Right atrium auricular region (tissue), 2 donors: ENCODE measurements around the gene ZNF141. TPM values are rescaled to one million over a fixed set of nuclear protein-coding genes. Genes with fewer than 3 reads are reported as not detected.
"Not testable (repeated sequence)": the region's sequence is repeated elsewhere in the genome, so short reads cannot be mapped to it uniquely, and the experiment has no call there.

Experiments
- DNase-seq: peaks from one replicate; pipeline ENCODE4 v3.0.0-alpha.2; 2019; ENCODE audit warnings: low spot score
- H3K27ac ChIP-seq, 2 donors: fragments of 200-600 bp; sonication (generic); 1 replicate in 1 of 2; 2 replicates in 1 of 2; pipeline ENCODE4 v1.5.1; 2016 to 2019
- H3K27me3 ChIP-seq, 2 donors: fragments of 200-600 bp; sonication (generic); one replicate each; pipeline versions ENCODE4 v1.5.1 to v1.6.0; 2017 to 2019
- H3K36me3 ChIP-seq: fragments of 200-600 bp; sonication (generic); one replicate; pipeline ENCODE4 v1.5.1; 2016
- H3K4me1 ChIP-seq, 2 donors: fragments of 200-600 bp; sonication (generic); one replicate each; pipeline versions ENCODE4 v1.5.1 to v1.6.0; 2017 to 2019
- H3K4me3 ChIP-seq, 2 donors: fragments of 200-600 bp; sonication (generic); 1 replicate in 1 of 2; 2 replicates in 1 of 2; pipeline ENCODE4 v1.5.1; 2017 to 2019; ENCODE audit warnings: mild to moderate bottlenecking in 1 of 2, moderate library complexity in 1 of 2
- H3K9me3 ChIP-seq, 2 donors: fragments of 200-600 bp; sonication (generic); one replicate each; pipeline ENCODE4 v1.5.1; 2019
- microRNA counts, 2 donors: library from miRNA; unstranded; fragments of <30 nt; microRNA quantifications; one replicate each; lab custom pipeline; 2016 to 2017
- microRNA-seq, 2 donors: library from miRNA; unstranded; fragments of <30 nt; microRNA quantifications; one replicate each; pipeline ENCODE4, GENCODE V29; 2016 to 2017; ENCODE audit warnings: borderline number of aligned reads in 2 of 2, borderline replicate concordance in 1 of 2
- total RNA-seq, 2 donors: library from RNA; depleted of rRNA; stranded (reverse); fragments of >200 nt; gene quantifications; one replicate each; pipeline ENCODE4 v1.1.0, GENCODE V29; 2016
- TF ChIP-seq, protein P1 (sequence below), 2 donors: fragments of 200-600 bp; sonication (generic); IDR thresholded peaks; one replicate each; pipeline ENCODE4 v1.5.1; 2019; ENCODE audit warnings: antibody characterized with exemption in 2 of 2

ZNF141 gene
- total RNA-seq, 2 donors from 2014 or later, result 5.2 to 7.6 TPM

DNA sequence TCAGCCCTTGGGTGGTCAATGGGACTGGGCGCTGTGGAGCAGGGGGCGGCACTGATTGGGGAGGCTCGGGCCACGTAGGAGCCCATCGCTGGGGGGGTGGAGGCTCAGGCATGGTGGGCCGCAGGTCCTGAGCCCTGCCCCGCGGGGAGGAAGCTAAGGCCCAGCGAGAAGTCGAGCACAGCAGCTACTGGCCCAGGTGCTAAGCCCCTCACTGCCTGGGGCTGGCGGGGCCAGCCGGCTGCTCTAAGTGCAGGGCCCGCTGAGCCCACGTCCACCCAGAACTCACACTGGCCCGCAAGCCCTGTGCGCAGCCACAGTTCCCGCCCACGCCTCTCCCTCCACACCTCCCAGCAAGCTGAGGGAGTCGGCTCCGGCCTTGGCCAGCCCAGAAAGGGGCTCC lies 66.4 kb downstream of the ZNF141 start:
- H3K9me3 ChIP-seq, result peaks cover 0 to 67% of the 10 kb centered on the region in 2 donors
- no peak overlapping the region for H3K4me3 ChIP-seq
- no peak for DNase-seq
- no peaks in the 10 kb centered on the region for H3K36me3 ChIP-seq
- TF ChIP-seq, protein P1, sequence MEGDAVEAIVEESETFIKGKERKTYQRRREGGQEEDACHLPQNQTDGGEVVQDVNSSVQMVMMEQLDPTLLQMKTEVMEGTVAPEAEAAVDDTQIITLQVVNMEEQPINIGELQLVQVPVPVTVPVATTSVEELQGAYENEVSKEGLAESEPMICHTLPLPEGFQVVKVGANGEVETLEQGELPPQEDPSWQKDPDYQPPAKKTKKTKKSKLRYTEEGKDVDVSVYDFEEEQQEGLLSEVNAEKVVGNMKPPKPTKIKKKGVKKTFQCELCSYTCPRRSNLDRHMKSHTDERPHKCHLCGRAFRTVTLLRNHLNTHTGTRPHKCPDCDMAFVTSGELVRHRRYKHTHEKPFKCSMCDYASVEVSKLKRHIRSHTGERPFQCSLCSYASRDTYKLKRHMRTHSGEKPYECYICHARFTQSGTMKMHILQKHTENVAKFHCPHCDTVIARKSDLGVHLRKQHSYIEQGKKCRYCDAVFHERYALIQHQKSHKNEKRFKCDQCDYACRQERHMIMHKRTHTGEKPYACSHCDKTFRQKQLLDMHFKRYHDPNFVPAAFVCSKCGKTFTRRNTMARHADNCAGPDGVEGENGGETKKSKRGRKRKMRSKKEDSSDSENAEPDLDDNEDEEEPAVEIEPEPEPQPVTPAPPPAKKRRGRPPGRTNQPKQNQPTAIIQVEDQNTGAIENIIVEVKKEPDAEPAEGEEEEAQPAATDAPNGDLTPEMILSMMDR (IDR thresholded peaks at IDR 0.05), result no peak
- no peaks in the 10 kb centered on the region for H3K4me1 ChIP-seq
- no peaks in the 10 kb centered on the region for H3K27me3 ChIP-seq
- H3K27ac ChIP-seq, result no peak overlapping the region

DNA sequence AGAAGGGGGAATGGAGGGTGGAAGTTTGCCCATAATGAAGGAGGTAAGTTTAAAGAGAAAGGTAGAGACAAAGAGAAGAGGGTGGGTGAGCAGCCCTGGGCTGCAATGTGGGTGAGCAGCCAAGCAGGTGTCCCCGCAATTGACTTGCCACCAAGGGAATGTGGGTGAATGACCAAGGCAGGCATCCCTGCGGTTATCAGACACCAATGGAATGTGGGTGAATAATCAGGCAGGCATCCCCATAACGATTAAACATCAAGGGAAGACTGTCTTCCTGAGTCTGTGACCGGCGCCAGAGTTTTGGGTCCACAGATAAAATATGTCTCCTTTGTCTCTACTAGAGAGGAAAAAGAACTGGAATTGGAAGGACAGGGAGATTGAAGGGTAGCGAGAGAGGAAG lies 70.7 kb downstream of the ZNF141 start:
- not testable (repeated sequence) for H3K4me3 ChIP-seq, H3K27ac ChIP-seq, H3K27me3 ChIP-seq, H3K36me3 ChIP-seq, DNase-seq, H3K4me1 ChIP-seq
- peaks cover 6 to 93% of the 10 kb centered on the region in 2 donors for H3K9me3 ChIP-seq

DNA sequence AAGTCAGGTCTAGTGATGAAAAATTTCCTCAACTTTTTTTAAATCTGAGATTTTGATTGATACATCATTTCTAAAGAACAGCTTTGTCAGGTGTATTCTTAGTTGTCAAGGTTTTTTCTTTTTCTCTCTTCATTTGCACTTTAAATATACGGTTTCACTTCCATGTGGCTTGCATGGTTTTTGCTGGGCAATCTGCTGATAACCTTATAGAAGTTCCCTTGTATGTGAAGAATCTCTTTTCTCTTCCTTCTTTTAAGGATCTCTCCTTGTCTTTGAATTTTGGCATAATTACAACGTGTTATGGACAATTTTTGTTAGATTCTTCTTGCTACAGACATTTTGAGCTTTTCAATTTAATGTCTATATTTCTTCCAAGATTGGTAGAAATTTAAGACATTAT lies 85.0 kb downstream of the ZNF141 start:
- H3K4me3 ChIP-seq, result no peak overlapping the region
- TF ChIP-seq, protein P1 (IDR thresholded peaks at IDR 0.05), result no peak
- H3K36me3 ChIP-seq, result peaks cover 19% of the 10 kb centered on the region
- no peaks in the 10 kb centered on the region for H3K27me3 ChIP-seq
- DNase-seq, result no peak
- H3K4me1 ChIP-seq, result no peaks in the 10 kb centered on the region
- H3K9me3 ChIP-seq, result peaks cover 56 to 100% of the 10 kb centered on the region in 2 donors
- no peak overlapping the region for H3K27ac ChIP-seq

MicroRNA genes within 50 kb of the gene (microRNA counts, 767-probe panel; counts per million panel counts)
- microRNA hsa-miR-571 (lab: Ali Mortazavi, UCI), result 0 to 31.0 counts per million in 2 donors

Small RNAs within 50 kb of the gene (microRNA-seq; reads per million reads assigned to microRNA genes)
- gene MIR571, result 0 reads per million in 2 donors

Other genes with a start within 250 kb of the ZNF141 start
- 1 to 10 TPM; 2.4 to 3.5 TPM for gene ZNF718, start 213.3 kb upstream of the ZNF141 start, total RNA-seq
- gene ZNF732, start 32.3 kb upstream of the ZNF141 start, total RNA-seq, result not detected
- 1 to 10 TPM; 7.3 to 8.2 TPM for gene ZNF721, start 161.3 kb downstream of the ZNF141 start, total RNA-seq
- 10 to 100 TPM; 14.8 to 25.3 TPM for gene PIGG, start 161.4 kb downstream of the ZNF141 start, total RNA-seq
- gene TMEM271, start 238.5 kb downstream of the ZNF141 start, total RNA-seq, result not detected